Measurements from ENCODE around the gene PIPOX.

- no peak for TF ChIP-seq CTCF (IDR thresholded peaks at IDR 0.05)
- no peak for TF ChIP-seq POLR2A (IDR thresholded peaks at IDR 0.05)
These were observed 23.1 kb downstream of the PIPOX start for GRCh38 chr17:29066047-29066446.
